Thoracic aorta (tissue), 2 donors: ENCODE measurements around the gene ZNF557. TPM values are rescaled to one million over a fixed set of nuclear protein-coding genes. Genes with fewer than 3 reads are reported as not detected.

Source experiments
- ATAC-seq: fragments of 150-250 bp; one replicate; pipeline ENCODE4 v1.8.0; 2017; ENCODE audit warnings: low read depth; ENCODE audit not compliant: insufficient number of reproducible peaks, low FRiP score
- DNase-seq: peaks from one replicate; pipeline ENCODE4 v3.0.0-alpha.2; 2020; ENCODE audit warnings: low spot score
- H3K27ac ChIP-seq, 2 donors: fragments of 200-600 bp; sonication (generic); 1 replicate in 1 of 2; 2 replicates in 1 of 2; pipeline ENCODE4 v1.5.1; 2016; ENCODE audit warnings: mild to moderate bottlenecking in 2 of 2, moderate library complexity in 2 of 2
- H3K27me3 ChIP-seq: fragments of 200-600 bp; sonication (generic); replicated peaks from 2 replicates; pipeline ENCODE4 v1.6.0; 2016; ENCODE audit warnings: mild to moderate bottlenecking; ENCODE audit not compliant: insufficient read depth
- H3K36me3 ChIP-seq: fragments of 200-600 bp; sonication (generic); one replicate; pipeline ENCODE4 v1.5.1; 2016
- H3K4me1 ChIP-seq, 2 donors: fragments of 200-600 bp; sonication (generic); 1 replicate in 1 of 2; 2 replicates in 1 of 2; pipeline versions ENCODE4 v1.5.1 to v1.6.0; 2016; ENCODE audit warnings: low read depth in 2 of 2, mild to moderate bottlenecking in 1 of 2; ENCODE audit not compliant: control insufficient read depth in 1 of 2
- H3K4me3 ChIP-seq: fragments of 200-600 bp; sonication (generic); 2 replicates; pipeline ENCODE4 v1.5.1; 2016; ENCODE audit warnings: mild to moderate bottlenecking
- H3K9me3 ChIP-seq: fragments of 200-600 bp; sonication (generic); 2 replicates; pipeline ENCODE4 v1.5.1; 2016
- CTCF ChIP-seq: fragments of 200-600 bp; sonication (generic); IDR thresholded peaks from one replicate; pipeline ENCODE4 v1.5.1; 2019; ENCODE audit warnings: antibody characterized with exemption
- total RNA-seq, 2 donors: library from RNA; depleted of rRNA; stranded (reverse); fragments of >200 nt; gene quantifications; one replicate each; pipeline versions ENCODE4 v1.1.0 to v1.2.3, GENCODE V29; 2016

Gene ZNF557
- total RNA-seq, 2 donors from 2014 or later = 8.3 to 12.1 TPM

DNA sequence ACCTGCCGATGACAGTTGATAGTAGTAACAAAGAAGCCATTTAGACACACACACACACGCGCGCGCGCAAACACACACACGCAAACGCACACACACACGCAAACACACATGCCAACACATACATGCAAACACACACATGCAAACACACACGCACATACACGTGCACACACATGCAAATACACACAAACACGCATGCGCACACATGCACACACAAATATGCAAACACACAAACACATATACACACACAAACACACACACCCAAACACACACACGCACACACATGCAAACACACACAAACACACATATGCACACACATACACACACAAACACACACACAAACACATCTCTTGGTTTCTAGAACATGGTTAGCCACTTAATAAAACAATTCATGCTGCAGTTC lies 50.1 kb downstream of the ZNF557 start:
- Histone ChIP-seq H3K36me3 (peaks cover 56% of the 10 kb centered on the region), H3K27me3 (no peaks in the 10 kb centered on the region), H3K4me1 (no peaks in the 10 kb centered on the region), H3K4me3 (no peak overlapping the region), H3K27ac (no peak overlapping the region), H3K9me3 (no peaks in the 10 kb centered on the region)
- no peak for TF ChIP-seq CTCF
- DNase-seq = no peak
- ATAC-seq = no peak

GRCh38 chr19:7120499-7120898 lies 51.0 kb downstream of the ZNF557 start:
- Histone ChIP-seq H3K36me3 (peaks cover 64% of the 10 kb centered on the region), H3K27ac (no peak overlapping the region), H3K4me3 (no peak overlapping the region), H3K9me3 (no peaks in the 10 kb centered on the region), H3K27me3 (no peaks in the 10 kb centered on the region), H3K4me1 (no peaks in the 10 kb centered on the region)
- ATAC-seq = no peak
- DNase-seq = no peak
- TF ChIP-seq CTCF = no peak

GRCh38 chr19:7122701-7123100 lies 53.2 kb downstream of the ZNF557 start:
- ATAC-seq (no peak), DNase-seq (no peak)
- Histone ChIP-seq H3K36me3 (peaks cover 78% of the 10 kb centered on the region), H3K4me3 (no peak overlapping the region), H3K27ac (no peak overlapping the region), H3K9me3 (peaks cover 9% of the 10 kb centered on the region), H3K4me1 (no peaks in the 10 kb centered on the region), H3K27me3 (no peaks in the 10 kb centered on the region)
- TF ChIP-seq CTCF = no peak

DNA sequence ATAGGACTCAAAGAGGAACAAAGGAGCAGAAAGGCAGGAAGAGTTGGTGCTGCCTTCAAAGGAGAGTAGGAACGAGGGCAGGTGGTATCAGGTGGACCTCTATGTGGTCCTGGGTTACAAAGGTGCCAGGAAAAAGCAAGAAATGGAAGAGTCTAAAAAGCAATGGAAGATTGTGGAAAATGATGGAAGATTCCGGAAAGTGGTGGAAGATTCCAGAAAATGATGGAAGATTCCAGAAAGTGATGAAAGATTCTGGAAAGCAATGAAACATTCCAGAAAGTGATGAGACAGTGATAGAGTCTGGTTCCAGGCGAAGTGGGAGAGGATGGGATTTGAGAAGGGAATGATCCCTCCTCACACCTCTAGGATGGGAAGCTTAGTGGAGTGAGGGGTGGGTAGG lies 55.3 kb downstream of the ZNF557 start:
- Histone ChIP-seq H3K4me3 (no peak overlapping the region), H3K36me3 (peaks cover 85% of the 10 kb centered on the region), H3K27me3 (no peaks in the 10 kb centered on the region), H3K4me1 (no peaks in the 10 kb centered on the region), H3K27ac (no peak overlapping the region), H3K9me3 (peaks cover 9% of the 10 kb centered on the region)
- no peak for TF ChIP-seq CTCF
- ATAC-seq = no peak
- DNase-seq = no peak

- H3K36me3 ChIP-seq = peaks cover 84% of the 10 kb centered on the region
- ATAC-seq (no peak), DNase-seq (no peak)
- no peaks in the 10 kb centered on the region for H3K4me1 ChIP-seq
- H3K27ac ChIP-seq = no peak overlapping the region
- no peak for TF ChIP-seq CTCF
- H3K27me3 ChIP-seq = no peaks in the 10 kb centered on the region
- peaks cover 9% of the 10 kb centered on the region for H3K9me3 ChIP-seq
- H3K4me3 ChIP-seq = no peak overlapping the region
These were observed 55.7 kb downstream of the ZNF557 start for GRCh38 chr19:7125221-7125620.
